GM23338 (cell line): ENCODE data around the gene SETD1A. TPM values are rescaled to one million over a fixed set of nuclear protein-coding genes. Genes with fewer than 3 reads are reported as not detected.

Experiments
- ATAC-seq: fragments of 200-7000 bp; cut with Tn5 transposase; 3 replicates; pipeline ENCODE4 v1.9.1; 2020
- DNase-seq: peaks from one replicate; pipeline ENCODE4 v3.0.0-alpha.2; 2015; ENCODE audit warnings: low spot score
- H2AFZ ChIP-seq: fragments of 200-600 bp; sonication (generic); 2 replicates; pipeline ENCODE4 v1.8.0; 2016; ENCODE audit warnings: antibody characterized with exemption, mild to moderate bottlenecking, moderate library complexity
- H3F3A ChIP-seq: fragments of 200-600 bp; sonication (generic); replicated peaks from 2 replicates; pipeline ENCODE4 v1.8.0; 2017; ENCODE audit warnings: antibody characterized with exemption, mixed run types, low read depth
- H3K27ac ChIP-seq: fragments of 200-600 bp; sonication (generic); 2 replicates; pipeline ENCODE4 v1.6.1; 2016; ENCODE audit warnings: low read depth
- H3K27me3 ChIP-seq: fragments of 200-600 bp; sonication (generic); 2 replicates; pipeline ENCODE4 v1.8.0; 2016; ENCODE audit warnings: mild to moderate bottlenecking, mixed run types, moderate library complexity; ENCODE audit not compliant: insufficient read depth
- H3K36me3 ChIP-seq: fragments of 200-600 bp; sonication (generic); 2 replicates; pipeline ENCODE4 v1.8.0; 2016; ENCODE audit warnings: mild to moderate bottlenecking; ENCODE audit not compliant: insufficient read depth
- H3K4me1 ChIP-seq: fragments of 200-600 bp; sonication (generic); 2 replicates; pipeline ENCODE4 v1.8.0; 2016; ENCODE audit warnings: mild to moderate bottlenecking, moderate library complexity; ENCODE audit not compliant: insufficient read depth
- H3K4me2 ChIP-seq: fragments of 200-600 bp; sonication (generic); 2 replicates; pipeline ENCODE4 v1.7.1; 2017; ENCODE audit warnings: mixed run types
- H3K4me3 ChIP-seq: fragments of 200-600 bp; sonication (generic); 2 replicates; pipeline ENCODE4 v1.6.1; 2016; ENCODE audit warnings: mixed run types
- H3K79me2 ChIP-seq: fragments of 200-600 bp; sonication (generic); replicated peaks from 2 replicates; pipeline ENCODE4 v1.8.0; 2017; ENCODE audit warnings: mild to moderate bottlenecking; ENCODE audit not compliant: insufficient read depth
- H3K9me2 ChIP-seq: fragments of 200-600 bp; sonication (generic); 2 replicates; pipeline ENCODE4 v1.8.0; 2017; ENCODE audit not compliant: insufficient read depth
- H4K20me1 ChIP-seq: fragments of 200-600 bp; sonication (generic); replicated peaks from 2 replicates; pipeline ENCODE4 v1.8.0; 2017; ENCODE audit warnings: mild to moderate bottlenecking; ENCODE audit not compliant: insufficient read depth
- H3K27ac Mint-ChIP-seq: 2 replicates; pipeline ENCODE4 v1.8.0; 2020; ENCODE audit warnings: inconsistent platforms, mild to moderate bottlenecking, moderate library complexity, mixed read lengths
- H3K27me3 Mint-ChIP-seq: 3 replicates; pipeline ENCODE4 v1.8.0; 2022; ENCODE audit warnings: low read depth, mild to moderate bottlenecking, moderate library complexity, mixed read lengths, inconsistent platforms; ENCODE audit not compliant: insufficient read depth, poor library complexity
- H3K36me3 Mint-ChIP-seq: 3 replicates; pipeline ENCODE4 v1.8.0; 2021; ENCODE audit warnings: low read depth, mild to moderate bottlenecking, inconsistent platforms, moderate library complexity, mixed read lengths
- H3K4me1 Mint-ChIP-seq: 3 replicates; pipeline ENCODE4 v1.8.0; 2020; ENCODE audit warnings: mild to moderate bottlenecking, inconsistent platforms, mixed read lengths
- H3K4me3 Mint-ChIP-seq: 3 replicates; pipeline ENCODE4 v1.8.0; 2021; ENCODE audit warnings: moderate library complexity, mild to moderate bottlenecking, inconsistent platforms, mixed read lengths
- H3K9me3 Mint-ChIP-seq: 3 replicates; pipeline ENCODE4 v1.8.0; 2020; ENCODE audit warnings: moderate library complexity, mild to moderate bottlenecking, inconsistent platforms, mixed read lengths
- CREB1 ChIP-seq: fragments of 250-450 bp; sonication (Bioruptor Pico); IDR thresholded peaks from 2 replicates; pipeline ENCODE4 v1.5.0; 2020; ENCODE audit warnings: low read depth, mild to moderate bottlenecking, moderate library complexity
- CTCF ChIP-seq, 2 experiments: fragments of 200-600 bp in 1 of 2; sonication (generic) in 1 of 2; conservative IDR thresholded peaks; 2 replicates each; pipeline versions ENCODE4 v1.5.1 to v1.6.1; 2016 to 2017; ENCODE audit warnings: antibody characterized with exemption in 2 of 2, low read depth in 2 of 2, mild to moderate bottlenecking in 2 of 2, moderate library complexity in 1 of 2
- ETS1 ChIP-seq: IDR thresholded peaks from 2 replicates; pipeline ENCODE4 v1.6.1; 2016; ENCODE audit warnings: antibody characterized with exemption
- EZH2 ChIP-seq: fragments of 200-600 bp; sonication (generic); IDR thresholded peaks from one replicate; pipeline ENCODE4 v1.8.0; 2017; ENCODE audit warnings: antibody characterized with exemption, mild to moderate bottlenecking, low read depth; ENCODE audit not compliant: unreplicated experiment
- EZH2phosphoT487 ChIP-seq: fragments of 200-600 bp; sonication (generic); IDR thresholded peaks from one replicate; pipeline ENCODE4 v1.8.1; 2018; ENCODE audit warnings: antibody characterized with exemption; ENCODE audit not compliant: unreplicated experiment
- JUNB ChIP-seq: IDR thresholded peaks from one replicate; pipeline ENCODE4 v1.6.1; 2016; ENCODE audit warnings: antibody characterized with exemption; ENCODE audit not compliant: unreplicated experiment
- POLR2AphosphoS5 ChIP-seq: IDR thresholded peaks from 2 replicates; pipeline ENCODE4 v1.6.1; 2016; ENCODE audit warnings: antibody characterized with exemption, low read depth
- REST ChIP-seq: IDR thresholded peaks from one replicate; pipeline ENCODE4 v1.6.1; 2018; ENCODE audit warnings: antibody characterized with exemption; ENCODE audit not compliant: unreplicated experiment
- STAT1 ChIP-seq: IDR thresholded peaks from one replicate; pipeline ENCODE4 v1.6.1; 2016; ENCODE audit warnings: antibody characterized with exemption; ENCODE audit not compliant: unreplicated experiment
- ZNF114 ChIP-seq: fragments of 250-450 bp; sonication (Bioruptor Pico); IDR thresholded peaks from 2 replicates; pipeline ENCODE4 v1.5.0; 2020; ENCODE audit warnings: mild to moderate bottlenecking, moderate library complexity
- ZNF331 ChIP-seq: fragments of 250-450 bp; sonication (Bioruptor Pico); IDR thresholded peaks from 2 replicates; pipeline ENCODE4 v1.5.0; 2020; ENCODE audit warnings: low read depth, mild to moderate bottlenecking, moderate library complexity
- polyA plus RNA-seq: library from polyadenylated mRNA; unstranded; fragments of >200 nt; fragmentation: Nextera tagmentation; extraction: Ambion mirVana; gene quantifications from 2 replicates; pipeline ENCODE4 v1.2.1, GENCODE V29; 2016
- total RNA-seq: library from RNA; depleted of rRNA; stranded (reverse); fragments of >200 nt; shearing (Covaris generic); gene quantifications from 2 replicates; pipeline ENCODE4 v1.2.3, GENCODE V29; 2014

SETD1A gene
- total and polyA plus RNA-seq, 2 experiments from 2014 or later: 10.8 to 21.9 TPM

DNA sequence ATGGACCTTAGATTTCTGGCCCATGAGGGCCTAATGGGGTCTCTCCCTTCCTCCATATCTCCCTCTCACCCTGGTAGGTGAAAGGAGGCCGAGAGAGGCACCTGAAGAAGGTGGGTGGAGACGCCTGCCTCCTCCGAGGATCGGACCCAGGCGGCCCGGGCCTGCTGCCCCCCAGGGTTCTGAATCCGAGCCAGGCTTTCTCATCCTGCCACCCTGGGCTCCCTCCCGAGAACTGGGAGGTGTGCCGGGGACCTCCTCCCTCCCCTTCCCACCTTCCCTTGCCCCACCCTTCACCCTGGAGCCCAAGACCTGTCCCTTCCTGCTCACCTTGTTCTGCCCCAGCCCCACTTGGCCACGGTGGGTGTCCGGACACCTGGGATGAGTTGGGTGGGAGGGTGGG, 29.2 kb upstream of the SETD1A start:
- no peaks in the 10 kb centered on the region for H3K27me3 Mint-ChIP-seq
- no peak for ATAC-seq

DNA sequence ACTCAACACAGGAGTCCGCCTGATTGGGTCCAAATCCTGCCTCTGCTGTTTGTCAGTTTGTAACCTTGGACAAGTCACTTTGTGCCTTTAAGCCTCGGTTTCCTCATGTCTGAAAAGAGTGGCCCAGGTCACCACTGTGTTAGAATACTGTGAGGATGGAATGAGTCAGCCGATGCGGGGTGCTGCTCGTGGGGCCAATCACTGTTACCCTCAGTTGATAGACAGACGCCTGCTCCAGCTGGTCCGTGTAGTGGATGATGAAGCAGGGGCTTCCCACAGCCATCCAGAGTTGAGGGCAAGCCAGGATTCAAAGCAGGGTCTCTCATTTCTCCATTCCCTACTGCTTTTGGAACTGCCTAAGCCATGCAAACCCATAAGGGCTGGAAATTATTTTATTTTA, 28.4 kb upstream of the SETD1A start:
- DNase-seq (no peak), ATAC-seq (no peak)
- H3K4me1 Mint-ChIP-seq: peaks cover 11% of the 10 kb centered on the region
- Histone ChIP-seq H3K27ac (no peak overlapping the region), H2AFZ (no peak overlapping the region), H3K4me3 (no peak overlapping the region), H3F3A (0 out of 2 replicates have a peak, but pooled peaks cover 5% of the 10 kb centered on the region), H3K36me3 (peaks cover 29% of the 10 kb centered on the region), H3K4me2 (no peak overlapping the region), H3K79me2 (peaks cover 18% of the 10 kb centered on the region), H4K20me1 (peaks cover 4% of the 10 kb centered on the region; the same call in 1 of the 2 replicates), H3K4me1 (peaks cover 9% of the 10 kb centered on the region; the same call in 1 of the 2 replicates), H3K27me3 (no peaks in the 10 kb centered on the region), H3K9me2 (no peaks in the 10 kb centered on the region)
- H3K27ac Mint-ChIP-seq: no peak overlapping the region
- H3K36me3 Mint-ChIP-seq: peaks cover 43% of the 10 kb centered on the region
- no peaks in the 10 kb centered on the region for H3K27me3 Mint-ChIP-seq
- H3K9me3 Mint-ChIP-seq: no peaks in the 10 kb centered on the region
- no peak for TF ChIP-seq EZH2phosphoT487
- no peak for TF ChIP-seq JUNB
- no peak for TF ChIP-seq POLR2AphosphoS5
- TF ChIP-seq CREB1: no peak
- no peak for TF ChIP-seq ZNF114 (CRISPR knock-in tag)
- no peak for TF ChIP-seq ZNF331 (CRISPR knock-in tag)
- no peak for TF ChIP-seq CTCF (conservative IDR thresholded peaks at IDR 0.05; ENCODE audit: low read depth in 2 of 2)
- no peak for TF ChIP-seq ETS1
- no peak for TF ChIP-seq REST
- H3K4me3 Mint-ChIP-seq: no peak overlapping the region

More for the DNA sequence above, 29.2 kb upstream of the SETD1A start:
- no peak for DNase-seq
- Mint-ChIP-seq H3K4me3 (no peak overlapping the region), H3K27ac (peak overlapping the region; percentile 70; the same call in 1 of the 2 replicates), H3K36me3 (peaks cover 43% of the 10 kb centered on the region), H3K9me3 (no peaks in the 10 kb centered on the region), H3K4me1 (peaks cover 11% of the 10 kb centered on the region)
- Histone ChIP-seq H3K4me3 (no peak overlapping the region), H3K79me2 (peaks cover 18% of the 10 kb centered on the region), H3K27me3 (no peaks in the 10 kb centered on the region), H3K9me2 (no peaks in the 10 kb centered on the region), H4K20me1 (peaks cover 4% of the 10 kb centered on the region; the same call in 1 of the 2 replicates), H3K4me1 (peaks cover 9% of the 10 kb centered on the region; the same call in 1 of the 2 replicates), H3K4me2 (no peak overlapping the region), H3K36me3 (peaks cover 27% of the 10 kb centered on the region), H2AFZ (no peak overlapping the region), H3K27ac (no peak overlapping the region), H3F3A (0 out of 2 replicates have a peak, but pooled peaks cover 5% of the 10 kb centered on the region)
- TF ChIP-seq REST: no peak
- TF ChIP-seq STAT1: no peak
- no peak for TF ChIP-seq POLR2AphosphoS5
- TF ChIP-seq EZH2phosphoT487: no peak
- TF ChIP-seq EZH2: no peak
